Measurements from ENCODE around the gene FOXE1.

The FOXE1 gene

GRCh38 chr9:97856857-97857605, 4.0 kb downstream of the FOXE1 start:
- no peak for DNase-seq (ENCODE audit: low read depth, low spot score)
- no peaks in the 10 kb centered on the region for H3K36me3 ChIP-seq (ENCODE audit: insufficient read depth, low read length)
- no peak for TF ChIP-seq POLR2AphosphoS5 (IDR thresholded peaks at IDR 0.05; ENCODE audit: borderline replicate concordance, low read depth, low read length)
- TF ChIP-seq FOXP2 (optimal IDR thresholded peaks at IDR 0.05; ENCODE audit: control extremely low read depth, extremely low read length, insufficient read depth), result no peak
- no peak for TF ChIP-seq EZH2 (IDR thresholded peaks at IDR 0.05)
- no peaks in the 10 kb centered on the region for H3K9me3 ChIP-seq (ENCODE audit: low read depth, low read length)
- no peak overlapping the region for H3K27ac ChIP-seq
- no peak overlapping the region for H3K4me3 ChIP-seq
- H3K9ac ChIP-seq (ENCODE audit: insufficient read length), result no peak overlapping the region

- DNase-seq (ENCODE audit: low read depth, low spot score), result no peak
- no peak for TF ChIP-seq POLR2AphosphoS5 (IDR thresholded peaks at IDR 0.05; ENCODE audit: borderline replicate concordance, low read depth, low read length)
- TF ChIP-seq EZH2 (IDR thresholded peaks at IDR 0.05), result peak; percentile 96
- H3K9me3 ChIP-seq (ENCODE audit: low read depth, low read length), result no peaks in the 10 kb centered on the region
- H3K36me3 ChIP-seq (ENCODE audit: insufficient read depth, low read length), result no peaks in the 10 kb centered on the region
- H3K27ac ChIP-seq, result no peak overlapping the region
- H3K4me3 ChIP-seq, result peak overlapping the region; percentile 11; the same call in 1 of the 2 replicates
- no peak overlapping the region for H3K9ac ChIP-seq (ENCODE audit: insufficient read length)
Observed at GRCh38 chr9:97857606-97858392, 4.8 kb downstream of the FOXE1 start.

DNA sequence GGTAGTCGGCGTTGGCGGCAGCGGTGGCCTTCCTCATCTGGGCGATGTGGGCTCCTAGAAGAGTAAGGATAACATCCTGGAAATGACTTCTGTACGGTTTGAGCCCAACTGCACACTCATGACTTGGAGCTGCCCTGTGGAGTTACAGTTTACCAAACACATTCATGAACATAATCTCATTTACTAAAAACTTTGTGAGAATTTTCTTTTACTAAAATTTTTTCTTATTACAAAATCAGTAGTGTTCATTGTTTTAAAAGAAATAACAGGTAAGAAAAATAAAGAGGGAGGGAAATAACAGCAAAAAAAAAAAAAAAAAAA, 5.3 kb downstream of the FOXE1 start:
- Histone ChIP-seq H3K36me3 (ENCODE audit: insufficient read depth, low read length) (no peaks in the 10 kb centered on the region), H3K27ac (no peak overlapping the region), H3K4me3 (peak overlapping the region; percentile 11; the same call in 1 of the 2 replicates), H3K9ac (ENCODE audit: insufficient read length) (no peak overlapping the region), H3K9me3 (ENCODE audit: low read depth, low read length) (no peaks in the 10 kb centered on the region)
- TF ChIP-seq FOXP2 (optimal IDR thresholded peaks at IDR 0.05; ENCODE audit: control extremely low read depth, extremely low read length, insufficient read depth), result no peak
- no peak for TF ChIP-seq POLR2AphosphoS5 (IDR thresholded peaks at IDR 0.05; ENCODE audit: borderline replicate concordance, low read depth, low read length)
- TF ChIP-seq EZH2 (IDR thresholded peaks at IDR 0.05), result peak; percentile 90
- no peak for DNase-seq (ENCODE audit: low read depth, low spot score)

GRCh38 chr9:97858826-97859225, 5.8 kb downstream of the FOXE1 start:
- DNase-seq (ENCODE audit: low read depth, low spot score), result no peak
- Histone ChIP-seq H3K9me3 (ENCODE audit: low read depth, low read length) (no peaks in the 10 kb centered on the region), H3K36me3 (ENCODE audit: insufficient read depth, low read length) (no peaks in the 10 kb centered on the region), H3K9ac (ENCODE audit: insufficient read length) (no peak overlapping the region), H3K4me3 (no peak overlapping the region), H3K27ac (no peak overlapping the region)
- TF ChIP-seq EZH2 (IDR thresholded peaks at IDR 0.05) (no peak), FOXP2 (optimal IDR thresholded peaks at IDR 0.05; ENCODE audit: control extremely low read depth, extremely low read length, insufficient read depth) (no peak), POLR2AphosphoS5 (IDR thresholded peaks at IDR 0.05; ENCODE audit: borderline replicate concordance, low read depth, low read length) (no peak)

- TF ChIP-seq POLR2AphosphoS5 (IDR thresholded peaks at IDR 0.05; ENCODE audit: borderline replicate concordance, low read depth, low read length), result no peak
- TF ChIP-seq EZH2 (IDR thresholded peaks at IDR 0.05), result no peak
- no peak for TF ChIP-seq FOXP2 (optimal IDR thresholded peaks at IDR 0.05; ENCODE audit: control extremely low read depth, extremely low read length, insufficient read depth)
- H3K9ac ChIP-seq (ENCODE audit: insufficient read length), result no peak overlapping the region
- H3K9me3 ChIP-seq (ENCODE audit: low read depth, low read length), result no peaks in the 10 kb centered on the region
- H3K36me3 ChIP-seq (ENCODE audit: insufficient read depth, low read length), result no peaks in the 10 kb centered on the region
- no peak overlapping the region for H3K4me3 ChIP-seq
- DNase-seq (ENCODE audit: low read depth, low spot score), result no peak
- no peak overlapping the region for H3K27ac ChIP-seq
Observed at GRCh38 chr9:97859346-97859745, 6.3 kb downstream of the FOXE1 start.

GRCh38 chr9:97860451-97861147, 7.6 kb downstream of the FOXE1 start:
- no peaks in the 10 kb centered on the region for H3K9me3 ChIP-seq (ENCODE audit: low read depth, low read length)
- H3K9ac ChIP-seq (ENCODE audit: insufficient read length), result no peak overlapping the region
- no peaks in the 10 kb centered on the region for H3K36me3 ChIP-seq (ENCODE audit: insufficient read depth, low read length)
- DNase-seq (ENCODE audit: low read depth, low spot score), result no peak
- no peak overlapping the region for H3K4me3 ChIP-seq
- no peak for TF ChIP-seq POLR2AphosphoS5 (IDR thresholded peaks at IDR 0.05; ENCODE audit: borderline replicate concordance, low read depth, low read length)
- no peak for TF ChIP-seq FOXP2 (optimal IDR thresholded peaks at IDR 0.05; ENCODE audit: control extremely low read depth, extremely low read length, insufficient read depth)
- no peak for TF ChIP-seq EZH2 (IDR thresholded peaks at IDR 0.05)
- H3K27ac ChIP-seq, result no peak overlapping the region

DNA sequence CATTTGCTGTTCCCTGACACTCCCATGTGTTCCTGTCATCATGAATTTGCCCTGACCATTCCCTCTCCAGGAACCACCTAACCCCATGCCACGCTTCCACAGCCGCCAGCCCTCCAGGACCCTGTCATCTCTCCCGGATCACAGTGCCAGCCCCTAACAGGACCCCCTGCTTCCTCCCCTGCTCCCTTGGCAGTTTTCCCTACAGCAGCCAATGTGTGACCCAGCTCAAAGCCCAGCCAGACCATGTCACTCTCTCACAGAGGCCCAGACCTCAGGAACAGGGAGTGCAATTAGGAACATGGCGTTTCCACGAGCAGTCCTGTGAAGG, 8.1 kb downstream of the FOXE1 start:
- TF ChIP-seq FOXP2 (optimal IDR thresholded peaks at IDR 0.05; ENCODE audit: control extremely low read depth, extremely low read length, insufficient read depth) (no peak), POLR2AphosphoS5 (IDR thresholded peaks at IDR 0.05; ENCODE audit: borderline replicate concordance, low read depth, low read length) (no peak), EZH2 (IDR thresholded peaks at IDR 0.05) (no peak)
- H3K9ac ChIP-seq (ENCODE audit: insufficient read length), result no peak overlapping the region
- no peak overlapping the region for H3K27ac ChIP-seq
- no peaks in the 10 kb centered on the region for H3K36me3 ChIP-seq (ENCODE audit: insufficient read depth, low read length)
- no peak for DNase-seq (ENCODE audit: low read depth, low spot score)
- H3K4me3 ChIP-seq, result no peak overlapping the region
- no peaks in the 10 kb centered on the region for H3K9me3 ChIP-seq (ENCODE audit: low read depth, low read length)

GRCh38 chr9:97863314-97863713, 10.3 kb downstream of the FOXE1 start:
- Histone ChIP-seq H3K27ac (no peak overlapping the region), H3K4me3 (no peak overlapping the region), H3K36me3 (ENCODE audit: insufficient read depth, low read length) (no peaks in the 10 kb centered on the region), H3K9me3 (ENCODE audit: low read depth, low read length) (no peaks in the 10 kb centered on the region), H3K9ac (ENCODE audit: insufficient read length) (no peak overlapping the region)
- TF ChIP-seq EZH2 (IDR thresholded peaks at IDR 0.05), result no peak
- TF ChIP-seq FOXP2 (optimal IDR thresholded peaks at IDR 0.05; ENCODE audit: control extremely low read depth, extremely low read length, insufficient read depth), result no peak
- no peak for DNase-seq (ENCODE audit: low read depth, low spot score)
